Stimulated activated CD8-positive, alpha-beta memory T cell treated with anti-CD3 and anti-CD28 coated beads, Interleukin-12 subunit alpha, Interleukin-12 subunit beta, amount 100 ng/mL, for 24 hours (primary cell): ENCODE measurements around the gene CNTNAP1.
"Not testable (repeated sequence)": the region's sequence is repeated elsewhere in the genome, so short reads cannot be mapped to it uniquely, and the experiment has no call there.

ENCODE experiments used
- DNase-seq: peaks from one replicate; pipeline ENCODE4 v3.0.0-alpha.2; 2020; ENCODE audit errors: extremely low read depth

Gene CNTNAP1

GRCh38 chr17:42740699-42741098 lies 58.4 kb downstream of the CNTNAP1 start:
- DNase-seq = no peak

GRCh38 chr17:42742916-42743315 lies 60.6 kb downstream of the CNTNAP1 start:
- not testable (repeated sequence) for DNase-seq

- no peak for DNase-seq
Observed at GRCh38 chr17:42743595-42744282, 61.4 kb downstream of the CNTNAP1 start.

GRCh38 chr17:42744283-42744805 lies 62.0 kb downstream of the CNTNAP1 start:
- DNase-seq = peak; percentile 44

- DNase-seq = peak; percentile 80
Observed at GRCh38 chr17:42744806-42745617, 62.7 kb downstream of the CNTNAP1 start, which contains the start of gene EZH1. Gene EZH1 (minus strand): TSS chr17:42745040. CDS start chr17:42728941, 16,099 bp downstream.

GRCh38 chr17:42748202-42748907 lies 66.0 kb downstream of the CNTNAP1 start:
- no peak for DNase-seq

- DNase-seq = no peak
Observed at GRCh38 chr17:42748908-42749798, 66.8 kb downstream of the CNTNAP1 start.
